Activated T-cell treated with anti-CD3 and anti-CD28 coated beads, Interleukin-2, amount 50 U/mL, for 72 hours (primary cell): ENCODE data around the gene GPM6B. TPM values are rescaled to one million over a fixed set of nuclear protein-coding genes. Genes with fewer than 3 reads are reported as not detected.
A peak's percentile ranks its signal among the peaks of the same experiment; 100 is the strongest.

Experiments used
- ATAC-seq, 2 donors: fragments of 150-1000 bp; cut with Tn5 transposase; replicated peaks in 1 of 2; 2 replicates each; pipeline ENCODE4 v1.10.0; 2021; ENCODE audit warnings: moderate library complexity in 2 of 2, mild to moderate bottlenecking in 1 of 2
- DNase-seq, 2 donors: peaks; one replicate each; pipeline ENCODE4 v3.0.0; 2021 to 2022; ENCODE audit warnings: mixed read lengths in 1 of 2
- H3K27ac Mint-ChIP-seq: one replicate; pipeline ENCODE4 v1.8.0; 2022; ENCODE audit warnings: mild to moderate bottlenecking, moderate library complexity, mixed read lengths
- H3K27me3 Mint-ChIP-seq: one replicate; pipeline ENCODE4 v1.8.0; 2022; ENCODE audit warnings: low read depth, mixed read lengths
- H3K36me3 Mint-ChIP-seq, 2 donors: one replicate each; pipeline ENCODE4 v1.8.0; 2022; ENCODE audit warnings: mixed read lengths in 2 of 2, mild to moderate bottlenecking in 1 of 2; ENCODE audit not compliant: insufficient read depth in 2 of 2
- H3K4me1 Mint-ChIP-seq: one replicate; pipeline ENCODE4 v1.8.0; 2022; ENCODE audit warnings: low read depth, mixed read lengths
- H3K4me3 Mint-ChIP-seq, 2 donors: one replicate each; pipeline ENCODE4 v1.8.0; 2022; ENCODE audit warnings: mild to moderate bottlenecking in 2 of 2, mixed read lengths in 2 of 2, moderate library complexity in 2 of 2
- H3K9me3 Mint-ChIP-seq, 2 donors: one replicate each; pipeline ENCODE4 v1.8.0; 2022; ENCODE audit warnings: mixed read lengths in 2 of 2
- total RNA-seq, 2 donors: library from RNA; stranded (reverse); gene quantifications; one replicate each; pipeline ENCODE4 v1.2.3, GENCODE V29; 2022

The GPM6B gene
- total RNA-seq, 2 donors from 2014 or later: not detected

DNA sequence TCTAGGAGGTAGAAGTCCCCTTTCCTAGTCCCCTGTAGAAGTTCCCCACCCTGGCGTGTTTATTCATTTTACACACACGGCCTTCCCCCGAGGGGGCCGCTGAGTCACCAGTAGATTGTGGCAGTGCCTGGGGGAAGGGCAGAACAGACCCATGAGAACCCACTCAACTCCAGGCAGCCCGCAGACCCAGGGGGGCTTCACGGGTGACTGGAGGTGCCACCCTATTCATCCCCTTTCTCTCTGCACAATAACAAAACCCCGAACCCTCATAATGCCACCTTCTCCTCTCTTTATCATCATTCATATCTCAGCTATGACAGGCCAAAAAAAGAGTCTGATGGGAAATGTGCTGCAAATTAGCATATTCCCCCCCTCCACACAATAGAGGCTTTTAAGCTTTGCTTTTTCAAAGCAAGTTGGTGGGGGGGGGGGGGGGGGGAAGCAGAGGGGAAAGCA lies 20.4 kb upstream of the GPM6B start:
- Mint-ChIP-seq H3K4me3 (no peak overlapping the region), H3K27ac (no peak overlapping the region), H3K4me1 (no peaks in the 10 kb centered on the region), H3K9me3 (peaks cover 0 to 4% of the 10 kb centered on the region in 2 donors), H3K36me3 (no peaks in the 10 kb centered on the region), H3K27me3 (peaks cover 68% of the 10 kb centered on the region)
- peak in 1 of 2 donors; percentile 32 for ATAC-seq
- no peak for DNase-seq

DNA sequence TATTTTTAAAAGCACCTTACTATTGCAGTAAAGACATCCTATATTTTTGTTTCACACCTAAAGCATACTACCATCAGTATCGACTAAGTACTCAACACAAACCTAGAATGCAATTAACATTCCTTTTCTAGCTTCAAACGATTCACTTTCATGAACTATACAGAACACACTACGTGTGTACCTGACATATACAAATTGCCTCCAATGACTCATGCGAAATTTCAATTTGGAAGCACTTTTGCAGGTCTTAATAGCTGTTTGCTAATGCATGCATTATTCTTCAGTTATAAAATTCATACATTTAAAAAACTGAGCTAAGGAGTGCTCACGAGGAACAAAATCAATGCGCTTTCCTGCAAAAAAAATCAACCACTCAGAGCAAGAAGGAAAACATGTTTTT lies 19.7 kb upstream of the GPM6B start:
- Mint-ChIP-seq H3K27me3 (peaks cover 62% of the 10 kb centered on the region), H3K36me3 (no peaks in the 10 kb centered on the region), H3K9me3 (peaks cover 0 to under 1% of the 10 kb centered on the region in 2 donors), H3K4me1 (no peaks in the 10 kb centered on the region), H3K27ac (no peak overlapping the region), H3K4me3 (no peak overlapping the region)
- ATAC-seq (no peak), DNase-seq (no peak)

DNA sequence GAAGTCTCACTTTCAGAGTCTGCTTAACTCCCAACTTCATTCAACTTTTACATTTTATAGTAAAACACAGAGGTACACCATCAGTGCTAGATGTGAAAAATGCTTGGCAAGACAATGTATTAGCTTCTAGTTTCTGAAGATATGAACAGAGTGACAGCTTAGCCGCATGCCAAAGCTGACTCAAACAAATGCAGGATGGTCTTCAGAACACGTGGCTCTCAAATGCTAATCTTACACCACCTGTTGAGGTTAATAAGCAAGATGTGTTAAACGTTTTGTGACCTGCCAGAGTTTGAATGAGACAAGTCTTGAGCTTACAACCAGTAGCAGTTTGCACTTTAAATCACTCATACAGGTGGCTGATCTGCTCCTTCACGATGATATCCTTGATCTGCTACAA lies 18.9 kb upstream of the GPM6B start:
- Mint-ChIP-seq H3K36me3 (no peaks in the 10 kb centered on the region), H3K4me3 (no peak overlapping the region), H3K27me3 (peaks cover 54% of the 10 kb centered on the region), H3K9me3 (no peaks in the 10 kb centered on the region), H3K4me1 (no peaks in the 10 kb centered on the region), H3K27ac (no peak overlapping the region)
- DNase-seq: no peak
- no peak for ATAC-seq

GRCh38 chrX:13834355-13834754 lies 17.5 kb upstream of the GPM6B start:
- DNase-seq (no peak), ATAC-seq (no peak)
- Mint-ChIP-seq H3K36me3 (no peaks in the 10 kb centered on the region), H3K4me1 (no peaks in the 10 kb centered on the region), H3K27ac (no peak overlapping the region), H3K9me3 (no peaks in the 10 kb centered on the region), H3K4me3 (no peak overlapping the region), H3K27me3 (peaks cover 39% of the 10 kb centered on the region)

- no peaks in the 10 kb centered on the region for H3K36me3 Mint-ChIP-seq
- DNase-seq (no peak), ATAC-seq (no peak)
- no peak overlapping the region for H3K4me3 Mint-ChIP-seq
- no peaks in the 10 kb centered on the region for H3K9me3 Mint-ChIP-seq
- H3K27me3 Mint-ChIP-seq: peaks cover 24% of the 10 kb centered on the region
- H3K27ac Mint-ChIP-seq: no peak overlapping the region
- H3K4me1 Mint-ChIP-seq: no peaks in the 10 kb centered on the region
Measured at GRCh38 chrX:13829983-13830382, 13.1 kb upstream of the GPM6B start.

GRCh38 chrX:13828392-13828791 lies 11.5 kb upstream of the GPM6B start:
- no peak for DNase-seq
- H3K27ac Mint-ChIP-seq: no peak overlapping the region
- no peaks in the 10 kb centered on the region for H3K4me1 Mint-ChIP-seq
- no peak overlapping the region for H3K4me3 Mint-ChIP-seq
- no peak for ATAC-seq
- H3K36me3 Mint-ChIP-seq: no peaks in the 10 kb centered on the region
- peaks cover 23% of the 10 kb centered on the region for H3K27me3 Mint-ChIP-seq
- H3K9me3 Mint-ChIP-seq: no peaks in the 10 kb centered on the region

DNA sequence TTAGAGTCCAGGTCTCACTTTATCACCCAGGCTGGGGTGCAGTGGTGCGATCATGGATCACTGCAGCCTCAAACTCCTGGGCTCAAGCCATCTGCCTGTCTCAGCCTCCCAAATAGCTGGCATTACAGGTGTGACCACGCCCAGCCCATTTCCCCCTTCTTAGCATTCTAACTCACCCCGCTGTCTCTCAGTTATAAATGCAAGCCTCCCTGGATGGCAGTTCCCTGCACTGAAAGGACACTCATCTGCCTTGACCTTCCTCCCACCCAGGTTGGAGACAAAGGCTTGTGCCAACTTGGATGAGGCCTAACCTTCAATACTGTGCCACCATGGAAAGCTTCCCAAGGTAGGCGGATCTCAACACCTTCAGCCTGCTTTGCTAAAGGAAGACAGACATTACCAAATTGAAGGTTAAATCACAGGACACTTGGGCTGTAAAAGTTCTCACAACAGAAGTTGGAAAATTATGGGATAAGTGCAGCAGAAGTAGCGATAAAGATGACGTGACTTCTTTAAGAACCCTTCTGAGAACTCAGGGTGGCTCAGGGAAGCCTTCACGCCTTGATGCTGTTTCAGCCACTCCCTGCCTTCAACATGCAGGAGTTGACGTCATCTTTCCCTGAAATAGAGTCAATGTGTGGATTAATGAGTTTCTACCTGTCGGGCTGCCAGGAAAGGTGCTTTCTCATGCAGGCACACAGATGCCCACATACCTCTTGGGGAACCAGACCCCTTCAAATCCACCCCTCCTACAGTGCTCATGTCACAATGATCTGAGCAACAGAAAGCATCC lies 10.6 kb upstream of the GPM6B start:
- no peaks in the 10 kb centered on the region for H3K36me3 Mint-ChIP-seq
- H3K27ac Mint-ChIP-seq: no peak overlapping the region
- H3K27me3 Mint-ChIP-seq: peaks cover 23% of the 10 kb centered on the region
- no peaks in the 10 kb centered on the region for H3K4me1 Mint-ChIP-seq
- ATAC-seq: no peak
- H3K4me3 Mint-ChIP-seq: no peak overlapping the region
- H3K9me3 Mint-ChIP-seq: no peaks in the 10 kb centered on the region
- no peak for DNase-seq

DNA sequence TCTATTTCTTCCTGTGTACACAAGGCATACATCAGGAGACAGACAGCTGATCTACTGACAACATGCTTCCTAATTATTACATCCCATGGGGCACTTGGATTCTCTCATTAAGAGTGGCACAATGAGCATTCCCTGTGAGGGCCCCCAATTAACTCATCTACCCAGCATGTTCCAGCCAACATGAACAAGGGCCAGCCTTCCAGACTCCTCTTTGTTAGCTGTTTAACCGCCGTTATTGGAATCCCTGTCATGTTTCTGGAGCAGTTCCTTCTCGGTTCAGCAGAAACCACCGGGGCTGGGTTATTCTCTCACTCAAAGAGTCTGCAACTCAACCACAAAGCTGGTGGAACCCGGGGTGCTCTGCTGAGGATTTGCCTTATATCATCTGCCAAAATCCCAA lies 9.9 kb upstream of the GPM6B start:
- H3K36me3 Mint-ChIP-seq: no peaks in the 10 kb centered on the region
- peaks cover 23% of the 10 kb centered on the region for H3K27me3 Mint-ChIP-seq
- no peak for DNase-seq
- H3K9me3 Mint-ChIP-seq: no peaks in the 10 kb centered on the region
- H3K4me3 Mint-ChIP-seq: no peak overlapping the region
- H3K27ac Mint-ChIP-seq: no peak overlapping the region
- no peaks in the 10 kb centered on the region for H3K4me1 Mint-ChIP-seq
- ATAC-seq: no peak

DNA sequence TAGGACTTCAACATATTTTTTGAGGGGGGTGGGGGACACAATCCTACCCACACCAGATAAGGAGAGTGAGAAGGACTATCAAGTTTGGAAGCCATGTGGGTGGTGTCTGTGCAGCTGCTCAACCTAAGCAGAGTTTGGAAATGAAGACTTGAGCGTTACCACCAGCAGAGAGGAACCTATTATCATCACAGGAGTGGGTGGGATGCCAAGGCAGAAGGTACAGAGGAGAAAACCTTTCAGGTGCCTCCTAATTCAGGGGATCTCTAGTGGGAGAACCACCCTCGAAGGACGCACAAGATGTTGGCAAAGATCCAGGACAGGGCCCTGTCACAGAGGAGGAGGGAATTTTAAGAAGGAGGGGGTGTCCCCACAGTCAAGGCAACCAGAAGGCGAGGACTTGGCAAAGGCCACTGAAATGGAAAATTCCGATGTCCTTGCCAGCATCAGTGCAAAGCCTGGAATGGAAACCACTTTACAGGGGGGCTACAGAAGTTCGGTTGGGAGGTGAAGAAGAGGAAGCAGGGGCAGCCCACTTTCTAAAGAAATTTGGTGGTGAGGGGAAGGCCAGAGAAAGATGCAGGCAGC lies 8.4 kb upstream of the GPM6B start:
- Mint-ChIP-seq H3K4me3 (no peak overlapping the region), H3K4me1 (no peaks in the 10 kb centered on the region), H3K27ac (no peak overlapping the region), H3K9me3 (no peaks in the 10 kb centered on the region), H3K36me3 (no peaks in the 10 kb centered on the region), H3K27me3 (peaks cover 27% of the 10 kb centered on the region)
- no peak for DNase-seq
- ATAC-seq: no peak

DNA sequence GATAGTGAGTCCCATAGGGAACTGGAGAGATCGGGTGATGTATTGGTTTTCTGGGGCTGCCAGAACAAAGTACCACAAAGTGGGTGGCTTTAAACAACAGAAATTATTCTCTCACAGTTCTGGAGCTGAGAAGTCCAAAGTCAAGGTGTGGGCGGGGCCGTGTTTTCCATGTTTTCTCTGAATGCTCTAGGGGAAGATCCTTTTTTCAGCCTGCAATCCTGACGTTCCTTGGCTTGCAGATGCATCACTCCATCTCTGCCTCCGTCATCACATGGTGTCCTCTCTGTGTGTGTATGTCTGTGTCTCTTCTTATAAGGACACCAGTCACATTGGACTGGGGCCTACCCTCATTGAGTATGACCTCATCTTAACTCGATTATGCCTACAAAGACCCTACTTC lies 7.9 kb upstream of the GPM6B start:
- Mint-ChIP-seq H3K27me3 (peaks cover 32% of the 10 kb centered on the region), H3K27ac (no peak overlapping the region), H3K9me3 (no peaks in the 10 kb centered on the region), H3K4me3 (no peak overlapping the region), H3K4me1 (no peaks in the 10 kb centered on the region), H3K36me3 (no peaks in the 10 kb centered on the region)
- ATAC-seq: no peak
- DNase-seq: no peak

- no peak for ATAC-seq
- no peak for DNase-seq
- no peak overlapping the region for H3K27ac Mint-ChIP-seq
Measured at GRCh38 chrX:13821738-13822137, 4.8 kb upstream of the GPM6B start.

DNA sequence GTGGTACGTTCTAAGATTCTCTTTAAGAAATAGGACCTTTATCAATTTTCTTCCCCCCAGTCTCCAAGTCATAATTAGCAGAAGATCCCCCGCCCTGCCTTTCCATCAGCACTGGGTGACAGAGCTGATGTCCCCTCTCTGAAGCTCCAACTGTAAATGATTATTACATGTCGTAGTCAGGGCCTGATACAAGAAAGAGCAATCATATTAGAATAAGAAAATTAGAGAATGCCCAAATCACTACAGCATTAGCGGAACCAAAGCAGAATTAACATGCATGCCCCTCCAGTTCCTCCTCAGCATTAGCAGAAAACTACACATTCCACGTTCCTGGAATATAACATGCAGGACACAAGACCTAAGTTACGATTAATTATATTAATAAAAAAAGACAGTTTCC lies 717 bp downstream of the GPM6B start:
- DNase-seq (no peak), ATAC-seq (no peak)
- no peaks in the 10 kb centered on the region for H3K9me3 Mint-ChIP-seq
- peaks cover 71% of the 10 kb centered on the region for H3K27me3 Mint-ChIP-seq
- H3K27ac Mint-ChIP-seq: no peak overlapping the region
- no peaks in the 10 kb centered on the region for H3K4me1 Mint-ChIP-seq
- no peak overlapping the region for H3K4me3 Mint-ChIP-seq
- no peaks in the 10 kb centered on the region for H3K36me3 Mint-ChIP-seq

More at GRCh38 chrX:13821738-13822137, 4.8 kb upstream of the GPM6B start:
- H3K4me1 Mint-ChIP-seq: no peaks in the 10 kb centered on the region
- no peak overlapping the region for H3K4me3 Mint-ChIP-seq
- H3K36me3 Mint-ChIP-seq: no peaks in the 10 kb centered on the region
- no peaks in the 10 kb centered on the region for H3K9me3 Mint-ChIP-seq
- peaks cover 50% of the 10 kb centered on the region for H3K27me3 Mint-ChIP-seq

- no peak for DNase-seq
- no peak for ATAC-seq
- H3K36me3 Mint-ChIP-seq: no peaks in the 10 kb centered on the region
- no peaks in the 10 kb centered on the region for H3K4me1 Mint-ChIP-seq
- no peaks in the 10 kb centered on the region for H3K9me3 Mint-ChIP-seq
- H3K27ac Mint-ChIP-seq: no peak overlapping the region
- peaks cover 71% of the 10 kb centered on the region for H3K27me3 Mint-ChIP-seq
- no peak overlapping the region for H3K4me3 Mint-ChIP-seq
Measured at GRCh38 chrX:13815664-13816063, 1.2 kb downstream of the GPM6B start.

DNA sequence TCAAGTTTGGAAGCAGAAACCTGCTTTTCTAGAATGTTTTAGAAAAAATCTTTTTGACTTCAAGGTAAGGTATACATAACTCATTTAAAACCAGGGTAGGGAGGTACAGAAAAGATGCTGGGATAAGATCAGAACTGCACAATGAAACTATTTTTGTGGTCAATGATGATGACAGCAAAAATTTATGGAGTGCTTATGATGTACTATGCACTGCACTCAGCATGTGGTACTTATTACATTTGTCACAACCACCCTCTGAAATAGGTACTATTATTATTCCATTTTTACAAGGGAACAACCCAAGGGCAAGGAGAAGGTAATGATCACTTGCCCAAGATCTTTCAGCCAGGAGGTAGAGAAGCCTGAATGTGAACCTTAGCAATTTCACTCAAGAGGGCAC lies 8.0 kb downstream of the GPM6B start:
- H3K36me3 Mint-ChIP-seq: no peaks in the 10 kb centered on the region
- H3K4me3 Mint-ChIP-seq: no peak overlapping the region
- DNase-seq (no peak), ATAC-seq (no peak)
- no peaks in the 10 kb centered on the region for H3K4me1 Mint-ChIP-seq
- no peaks in the 10 kb centered on the region for H3K9me3 Mint-ChIP-seq
- H3K27ac Mint-ChIP-seq: no peak overlapping the region
- H3K27me3 Mint-ChIP-seq: peaks cover 51% of the 10 kb centered on the region
